ENCODE measurements around the gene MRPS34.

GRCh38 chr16:1787056-1787321 lies 14.1 kb upstream of the MRPS34 start:
- no peak for TF ChIP-seq POLR2A (IDR thresholded peaks at IDR 0.05)
- no peak for TF ChIP-seq CTCF (IDR thresholded peaks at IDR 0.05)
